Upper lobe of left lung (tissue), 4 donors: ENCODE measurements around the gene CADPS.

Experiments used
- CTCF ChIP-seq, 6 experiments: fragments of 450-650 bp in 4 of 6; fragments of 200-600 bp in 2 of 6; sonication (generic) in 2 of 6; IDR thresholded peaks; one replicate each; pipeline ENCODE4 v1.5.1; 2016 to 2019; ENCODE audit warnings: antibody characterized with exemption in 6 of 6
- EP300 ChIP-seq, 4 donors: sonication (generic); formaldehyde crosslinking; IDR thresholded peaks; one replicate each; pipeline ENCODE4 v1.5.1; 2017; ENCODE audit warnings: antibody characterized with exemption in 4 of 4, control low read depth in 2 of 4
- POLR2A ChIP-seq, 4 donors: fragments of 450-650 bp; IDR thresholded peaks; one replicate each; pipeline ENCODE4 v1.5.1; 2016 to 2017; ENCODE audit warnings: antibody characterized with exemption in 4 of 4, mild to moderate bottlenecking in 2 of 4
- POLR2AphosphoS5 ChIP-seq, 2 donors: sonication (generic); formaldehyde crosslinking; IDR thresholded peaks; one replicate each; pipeline ENCODE4 v1.5.1; 2017; ENCODE audit warnings: antibody characterized with exemption in 2 of 2

DNA sequence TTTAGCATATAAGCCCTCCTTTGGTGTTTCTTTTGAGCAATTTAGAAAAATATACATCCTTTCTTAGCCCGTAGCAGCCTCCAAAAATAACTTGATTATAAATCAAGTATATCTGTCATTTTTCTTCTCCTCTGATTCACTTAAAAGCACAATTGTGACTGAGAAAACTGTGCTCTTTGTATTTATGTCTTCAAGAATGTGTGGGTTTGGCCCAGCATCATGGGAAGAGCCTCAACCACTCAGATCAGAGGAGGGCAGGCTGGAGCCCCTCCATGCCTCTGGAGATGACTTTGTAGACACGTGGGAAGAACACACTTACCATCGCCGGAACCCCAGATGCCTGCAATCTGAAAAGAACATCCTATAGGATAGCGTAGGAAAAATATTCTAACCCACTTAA is 378.1 kb downstream of the CADPS start:
- TF ChIP-seq POLR2A (IDR thresholded peaks at IDR 0.05) (no peak), CTCF (IDR thresholded peaks at IDR 0.05) (no peak), EP300 (IDR thresholded peaks at IDR 0.05) (no peak), POLR2AphosphoS5 (IDR thresholded peaks at IDR 0.05) (no peak)
